Brain pericyte (primary cell): ENCODE data around the gene FBXW7.
"Not testable (repeated sequence)": the region's sequence is repeated elsewhere in the genome, so short reads cannot be mapped to it uniquely, and the experiment has no call there.

ENCODE experiments used
- DNase-seq: peaks from one replicate; pipeline ENCODE4 v3.0.0-alpha.2; 2012; ENCODE audit warnings: low read depth, low spot score

FBXW7 gene

DNA sequence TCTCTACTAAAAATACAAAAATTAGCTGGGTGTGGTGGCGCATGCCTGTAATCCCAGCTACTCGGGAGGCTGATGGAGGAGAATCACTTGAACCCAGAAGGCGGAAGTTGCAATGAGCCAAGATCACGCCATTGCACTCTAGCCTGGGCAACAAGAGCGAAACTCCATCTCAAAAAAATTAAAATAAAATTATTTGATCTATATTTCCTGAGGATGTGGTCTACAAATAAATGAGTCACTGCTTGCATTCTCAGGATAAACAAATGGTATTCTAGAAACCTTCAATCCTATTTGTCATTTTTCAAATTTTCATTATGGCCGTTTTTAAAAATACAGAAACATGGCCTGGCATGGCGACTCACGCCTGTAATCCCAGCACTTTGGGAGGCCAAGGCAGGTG, 8.6 kb upstream of the FBXW7 start:
- DNase-seq: not testable (repeated sequence)

DNA sequence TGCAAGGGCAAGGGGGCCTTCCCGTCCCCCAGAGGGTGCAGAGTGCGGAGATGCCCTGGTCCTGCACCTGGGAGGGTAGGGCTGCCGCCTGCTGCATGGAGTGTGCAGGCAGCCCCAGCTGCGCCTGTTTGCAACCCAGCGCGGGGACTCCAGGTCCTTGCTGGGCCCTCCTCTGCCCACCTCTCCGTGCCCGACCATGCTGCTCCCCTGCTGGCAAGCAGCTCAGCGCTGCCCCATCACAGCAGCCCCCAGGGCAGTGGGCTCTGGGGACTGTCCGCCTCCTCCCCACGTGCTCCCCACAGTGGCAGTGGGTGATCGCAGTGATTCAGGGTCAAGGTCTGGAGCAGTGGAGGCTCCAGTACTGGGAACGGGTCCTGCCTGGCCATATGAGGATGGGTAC, 5.0 kb upstream of the FBXW7 start:
- DNase-seq: no peak

DNA sequence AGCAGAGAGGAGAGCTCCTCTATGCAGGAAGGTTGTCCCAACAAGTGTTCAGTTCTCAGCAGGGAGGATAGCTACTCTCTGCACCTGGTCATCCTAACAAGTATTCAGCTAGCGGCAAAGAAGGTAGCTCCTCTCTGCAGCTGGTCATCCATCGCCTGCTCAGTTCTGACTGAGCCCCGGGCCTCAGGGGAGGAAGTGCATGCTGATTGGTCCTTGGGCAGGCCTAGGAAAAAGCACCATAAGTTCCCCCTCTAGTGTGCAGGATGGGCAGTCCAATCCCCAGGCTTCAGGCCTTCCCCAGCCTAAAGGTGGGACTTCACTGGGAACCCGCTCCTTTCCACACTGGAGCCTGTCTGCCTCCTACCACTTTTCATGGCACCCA, 4.4 kb upstream of the FBXW7 start:
- no peak for DNase-seq

DNA sequence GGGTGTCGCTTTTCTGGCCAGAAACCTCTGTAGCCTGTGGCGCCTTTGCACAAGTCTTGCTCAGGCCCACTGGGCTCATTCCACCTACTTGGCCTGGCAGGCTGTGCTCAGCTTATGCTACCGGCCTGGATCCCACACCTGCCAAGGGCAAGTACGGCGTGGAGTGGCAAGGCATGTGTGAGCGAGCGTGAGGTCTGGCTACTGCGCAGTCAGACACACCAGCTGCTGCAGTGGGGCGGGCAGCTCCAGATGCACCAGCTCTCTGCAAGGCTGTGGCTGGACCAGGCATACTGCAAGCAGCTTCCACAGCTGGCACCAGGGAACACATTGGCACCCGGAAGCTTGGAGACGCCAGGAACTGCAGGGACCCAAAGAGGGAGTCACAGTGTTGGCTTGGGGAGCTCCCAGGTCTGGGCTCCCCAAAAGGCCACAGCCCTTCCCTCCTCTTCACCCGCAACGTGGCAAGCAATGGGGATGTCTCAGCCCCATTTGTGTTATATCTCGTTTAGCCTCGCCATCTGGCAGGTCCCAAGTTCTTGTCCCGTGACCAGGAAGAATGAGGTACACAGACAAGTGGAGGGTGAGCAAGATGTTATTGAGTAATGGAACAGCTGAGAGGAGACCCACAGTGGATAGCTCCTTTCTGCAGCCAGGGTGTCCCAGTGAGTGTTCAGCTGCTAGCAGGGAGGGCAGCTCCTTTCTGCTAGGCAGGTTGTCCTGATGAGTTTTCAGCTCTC, 3.8 kb upstream of the FBXW7 start:
- DNase-seq: no peak

DNA sequence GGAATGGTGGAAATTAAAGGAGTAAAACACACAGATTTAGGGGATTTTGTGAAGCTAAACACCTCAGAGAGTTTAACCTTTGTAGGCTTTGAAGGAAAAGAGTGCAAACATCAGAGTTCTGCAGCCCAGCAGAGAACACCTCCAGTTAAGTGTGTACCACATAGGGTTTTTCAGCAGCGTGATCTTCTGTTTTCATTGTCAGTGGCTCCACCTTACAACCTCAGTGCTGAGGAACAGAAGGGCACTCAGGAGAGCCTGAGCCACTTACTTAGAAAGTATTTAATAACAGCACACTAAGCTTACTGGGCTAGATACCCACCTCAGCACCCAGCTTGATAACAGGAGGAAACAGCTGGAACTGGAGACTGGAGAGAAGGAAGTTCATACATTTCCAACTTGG, 2.0 kb upstream of the FBXW7 start:
- DNase-seq: no peak

DNA sequence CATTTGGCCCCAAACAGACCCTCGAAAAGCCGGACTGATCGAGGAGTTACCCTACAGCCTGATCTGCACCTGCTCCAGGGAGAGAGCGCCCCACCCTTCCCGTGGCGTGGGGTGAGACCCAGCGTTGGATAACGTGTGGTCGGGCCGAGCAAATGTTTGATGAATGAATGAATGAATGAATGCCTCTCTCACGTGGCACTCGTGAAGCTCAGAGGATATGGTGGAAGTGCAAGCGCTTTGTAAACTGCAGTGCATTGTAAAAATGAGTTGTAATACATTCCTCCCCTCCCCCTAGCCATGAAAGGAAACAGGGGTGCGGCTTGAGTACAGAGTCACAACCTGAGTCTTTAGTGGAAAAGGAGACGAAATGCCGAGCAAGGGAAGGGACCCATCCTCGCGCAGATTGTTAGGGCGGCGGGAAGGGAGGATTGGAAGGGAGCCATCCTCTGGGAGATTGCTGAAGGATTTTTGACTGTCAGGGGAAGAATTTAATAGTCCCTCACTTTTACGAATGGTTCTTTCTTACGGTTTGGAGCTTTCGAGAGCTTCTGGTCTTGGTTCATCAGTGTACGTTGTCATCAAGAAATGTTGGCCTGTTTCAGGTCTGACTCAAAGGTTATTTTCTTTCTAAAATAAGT, 772 bp upstream of the FBXW7 start:
- no peak for DNase-seq

DNA sequence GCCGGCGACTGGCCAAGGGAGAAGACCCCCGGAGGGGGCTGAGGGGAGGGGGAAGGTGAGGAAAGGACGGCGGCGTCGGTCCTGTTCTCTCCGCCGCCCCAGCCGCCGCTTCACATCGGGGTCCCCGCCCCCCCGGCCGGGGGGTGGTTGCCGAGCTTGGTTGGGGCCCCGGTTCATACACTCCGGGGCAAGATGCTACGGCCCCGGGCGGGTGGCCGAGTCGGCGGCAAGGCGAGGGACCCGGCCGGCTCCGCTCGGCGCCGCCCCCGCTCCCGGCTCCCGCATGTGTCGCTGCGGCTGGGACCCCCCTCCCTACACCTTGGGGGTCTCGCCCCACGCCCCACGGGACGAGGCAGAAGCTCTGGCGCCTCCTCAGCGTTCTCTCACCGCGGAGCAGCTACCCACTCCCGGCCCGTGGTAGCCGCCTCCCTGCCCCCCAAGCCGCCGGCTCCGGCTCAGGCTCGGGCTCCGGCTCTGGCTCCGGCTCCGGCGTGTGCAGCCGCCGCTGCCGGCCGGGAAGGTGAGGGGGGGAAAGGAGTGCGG, 461 bp downstream of the FBXW7 start:
- no peak for DNase-seq

DNA sequence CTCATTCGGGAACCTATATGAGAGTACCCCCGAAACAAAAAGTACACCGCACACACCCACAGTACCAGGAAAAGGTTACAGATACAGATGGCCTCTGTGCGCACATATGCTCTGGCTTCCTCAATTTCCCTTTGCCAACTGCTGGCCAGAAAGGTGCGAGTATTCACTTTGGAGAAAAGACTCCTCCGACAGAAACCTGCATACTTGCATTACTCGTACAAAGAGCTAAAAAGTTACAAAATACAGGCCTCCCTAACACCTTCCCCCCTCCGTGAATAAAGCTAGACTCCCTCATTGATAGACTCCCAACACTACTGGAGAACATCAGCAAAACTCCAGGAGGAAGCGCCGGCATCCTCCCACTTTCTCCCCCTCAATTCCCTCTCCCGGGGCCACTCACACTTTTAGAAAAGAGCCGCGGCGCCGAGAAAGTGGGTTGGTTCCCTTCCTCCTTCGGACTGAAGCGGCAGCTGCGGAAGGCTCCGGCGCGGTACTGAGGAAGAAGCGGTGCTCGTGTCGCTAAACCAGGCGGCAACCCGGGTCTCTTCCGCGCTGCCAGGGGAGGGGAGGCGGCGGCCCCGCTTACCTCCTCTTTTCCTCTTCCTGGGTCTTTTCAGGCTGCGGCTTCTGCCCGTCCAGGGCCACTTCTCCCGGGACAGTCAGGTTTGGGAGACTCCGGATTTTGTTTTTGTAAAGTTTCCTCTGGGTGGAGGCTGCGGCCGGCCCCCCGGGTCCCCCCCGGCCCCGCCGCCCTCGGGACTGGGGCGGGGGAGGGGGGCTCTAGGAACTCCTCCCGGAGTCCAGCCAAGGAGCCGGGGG, 1.1 kb downstream of the FBXW7 start:
- no peak for DNase-seq

DNA sequence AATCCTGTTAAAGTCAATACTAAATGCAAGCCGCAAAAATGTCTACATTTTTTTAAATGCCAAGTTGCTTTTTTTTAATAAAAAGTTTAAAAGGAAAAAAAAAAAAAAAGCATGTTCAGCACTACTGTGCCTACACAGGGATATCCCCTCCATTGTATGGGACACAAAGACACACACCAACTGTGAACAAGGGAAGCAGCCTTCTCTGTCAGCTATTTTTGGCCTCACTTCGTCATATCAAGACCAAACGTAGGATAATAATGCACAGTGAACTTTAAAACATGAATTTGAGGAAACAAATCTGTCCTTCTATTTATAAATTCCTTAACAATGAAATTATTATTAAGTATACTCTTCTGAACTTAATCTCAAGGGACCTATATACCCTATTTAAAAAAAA, 4.4 kb downstream of the FBXW7 start:
- no peak for DNase-seq

DNA sequence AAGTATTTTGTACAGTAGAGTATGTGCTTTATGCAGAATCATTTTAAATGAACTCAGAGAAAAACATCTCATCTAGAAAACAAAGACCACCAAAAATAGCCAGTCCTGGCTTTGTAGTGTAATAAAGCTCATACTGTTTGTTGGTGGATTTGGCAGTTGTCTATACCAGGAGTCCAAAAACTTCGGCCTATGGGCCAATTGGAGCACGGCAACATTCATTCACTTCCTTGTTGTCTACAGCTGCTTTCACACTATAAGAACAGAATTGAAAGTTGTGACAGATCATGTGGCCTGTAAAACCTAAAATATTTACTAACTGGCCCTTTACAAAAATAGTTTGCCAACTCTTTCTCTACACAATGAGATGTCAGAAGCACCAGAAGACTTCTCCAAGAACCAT, 5.3 kb downstream of the FBXW7 start:
- no peak for DNase-seq

DNA sequence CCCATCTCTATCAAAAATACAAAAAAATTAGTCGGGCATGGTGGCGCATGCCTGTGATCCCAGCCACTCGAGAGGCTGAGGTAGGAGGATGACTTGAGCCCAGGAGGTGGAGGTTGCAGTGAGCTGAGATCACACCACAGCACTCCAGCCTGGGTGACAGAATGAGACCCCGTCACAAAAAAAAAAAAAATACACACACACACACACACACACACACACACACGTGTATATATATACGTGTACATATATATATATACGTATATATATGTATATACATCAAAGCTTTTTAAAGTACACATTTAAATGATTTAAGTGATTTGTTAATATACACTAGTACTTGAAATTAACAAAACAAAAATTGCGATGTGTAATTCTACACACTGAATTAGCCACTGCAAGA, 6.0 kb downstream of the FBXW7 start:
- no peak for DNase-seq

DNA sequence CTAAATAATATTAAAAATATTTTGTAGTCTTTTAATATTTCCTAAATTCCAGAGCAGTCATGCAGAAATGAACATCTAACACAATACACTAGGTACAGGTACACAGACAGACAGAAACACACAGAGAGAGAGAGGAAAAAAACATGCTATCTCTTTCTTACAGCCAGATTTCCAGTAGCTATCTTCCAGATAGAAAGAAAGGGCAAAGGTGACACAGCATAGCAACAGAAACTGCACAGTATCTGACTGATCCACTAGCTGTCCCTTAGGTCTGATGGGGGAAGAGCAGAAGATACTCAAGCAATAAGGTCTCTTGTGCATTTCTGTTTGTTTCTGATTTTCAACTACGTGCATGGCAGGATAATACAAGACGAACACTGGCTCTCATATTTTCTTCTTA, 7.8 kb downstream of the FBXW7 start:
- DNase-seq: no peak

DNA sequence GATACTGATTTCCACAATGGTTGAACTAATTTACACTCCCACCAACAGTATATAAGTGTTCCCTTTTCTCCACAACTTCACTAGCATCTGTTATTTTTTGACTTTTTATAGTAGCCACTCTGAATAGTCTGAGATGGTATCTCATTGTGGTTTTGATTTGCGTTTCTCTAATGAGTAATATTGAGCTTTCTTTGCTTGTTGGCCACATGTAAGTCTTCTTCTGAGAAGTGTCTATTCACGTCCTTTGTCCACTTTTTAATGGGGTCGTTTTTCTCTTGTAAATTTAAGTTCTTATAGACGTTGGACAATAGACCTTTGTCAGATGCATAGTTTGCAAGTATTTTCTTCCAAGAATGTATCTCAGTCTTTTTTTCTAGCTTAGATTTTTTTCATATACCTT, 10.0 kb downstream of the FBXW7 start:
- DNase-seq: no peak

DNA sequence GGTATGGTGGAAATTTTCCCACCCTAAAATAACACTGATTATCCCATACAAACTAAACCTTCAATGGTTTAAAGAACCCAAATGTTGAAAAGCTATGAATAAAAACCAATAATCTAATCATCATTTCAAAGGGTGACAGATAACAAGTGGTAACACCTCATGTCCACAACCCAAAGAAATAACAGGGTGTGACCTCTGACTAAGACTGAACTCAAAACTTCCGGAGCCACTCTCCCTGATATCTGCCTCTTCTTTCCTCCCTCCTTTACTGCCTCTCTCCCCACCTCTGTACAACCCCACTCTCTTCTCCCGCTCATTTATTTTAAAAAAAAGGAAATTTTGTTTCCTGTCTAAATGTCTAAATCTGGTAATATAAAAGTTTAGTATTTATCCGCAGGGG, 11.5 kb downstream of the FBXW7 start:
- no peak for DNase-seq

DNA sequence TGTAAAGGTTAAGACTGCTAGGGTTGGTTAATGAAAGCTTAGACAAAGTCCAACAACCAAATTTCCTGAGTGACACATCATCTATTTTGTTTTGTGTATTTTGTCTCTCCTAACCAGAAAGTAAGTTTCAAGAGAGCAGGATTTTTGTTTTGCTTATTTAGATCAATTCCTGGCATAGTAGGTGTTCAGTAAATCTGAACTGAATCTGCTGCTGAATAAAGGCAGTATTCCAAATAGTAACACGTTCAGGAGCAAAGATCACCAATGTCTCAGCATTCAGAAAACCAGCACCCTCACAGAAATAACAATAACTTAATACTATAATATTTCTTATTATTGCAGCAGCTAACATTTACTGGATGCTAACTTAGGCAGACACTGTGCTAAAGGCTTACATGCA, 12.2 kb downstream of the FBXW7 start:
- DNase-seq: no peak

DNA sequence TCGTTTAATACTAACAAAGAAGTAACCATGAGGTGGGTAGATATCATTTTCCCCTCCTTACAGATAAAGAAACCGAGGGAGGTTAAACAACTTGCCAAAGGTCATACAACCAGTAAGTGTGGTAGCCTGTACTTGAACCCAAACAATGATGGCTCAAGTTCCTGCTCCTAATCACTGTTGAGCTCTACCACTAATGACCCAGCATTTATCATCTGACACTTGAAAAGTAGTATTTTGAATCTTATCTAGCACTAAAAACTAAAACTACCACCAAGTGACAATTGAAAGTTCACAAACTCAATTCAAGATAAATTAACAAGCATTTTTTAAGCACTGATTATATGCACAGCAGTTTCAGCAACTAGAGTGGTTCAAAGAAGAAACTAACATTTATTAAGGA, 13.1 kb downstream of the FBXW7 start:
- DNase-seq: no peak

DNA sequence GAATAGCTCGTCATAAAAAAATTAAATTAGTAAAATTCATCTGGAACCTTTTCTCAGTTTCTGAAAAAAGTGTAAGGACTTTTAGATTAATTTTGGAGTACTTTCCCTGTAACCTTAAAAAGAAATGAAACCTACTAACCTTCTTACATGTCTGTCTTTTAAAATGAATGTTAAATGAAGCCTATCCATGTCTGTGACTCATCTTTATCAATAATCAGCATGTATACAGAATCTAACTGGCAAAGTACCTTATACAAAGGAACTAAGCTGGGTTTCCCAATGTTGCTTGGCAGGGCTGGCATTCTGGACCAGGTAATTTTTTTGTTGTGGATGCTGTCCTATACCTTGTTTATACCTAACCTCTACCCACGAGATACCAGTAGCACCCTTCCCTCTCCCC, 13.6 kb downstream of the FBXW7 start:
- DNase-seq: no peak

DNA sequence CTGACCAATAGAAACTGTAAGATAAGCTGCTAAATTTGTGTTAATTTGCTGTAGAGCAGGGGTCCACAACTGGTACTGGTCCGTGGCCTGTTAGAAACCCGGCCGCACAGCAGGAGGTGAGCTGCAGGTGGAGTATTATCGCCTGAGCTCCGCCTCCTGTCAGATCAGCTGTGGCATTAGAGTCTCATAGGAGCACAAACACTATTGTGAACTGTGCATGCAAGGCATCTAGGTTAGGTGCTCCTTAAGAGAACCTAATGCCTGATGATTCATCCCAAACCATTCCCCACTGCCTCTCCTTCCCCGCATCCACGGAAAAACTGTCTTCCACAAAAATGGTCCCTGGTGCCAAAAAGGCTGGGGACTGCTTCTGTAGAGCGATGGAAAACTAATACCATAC, 19.7 kb downstream of the FBXW7 start:
- no peak for DNase-seq

DNA sequence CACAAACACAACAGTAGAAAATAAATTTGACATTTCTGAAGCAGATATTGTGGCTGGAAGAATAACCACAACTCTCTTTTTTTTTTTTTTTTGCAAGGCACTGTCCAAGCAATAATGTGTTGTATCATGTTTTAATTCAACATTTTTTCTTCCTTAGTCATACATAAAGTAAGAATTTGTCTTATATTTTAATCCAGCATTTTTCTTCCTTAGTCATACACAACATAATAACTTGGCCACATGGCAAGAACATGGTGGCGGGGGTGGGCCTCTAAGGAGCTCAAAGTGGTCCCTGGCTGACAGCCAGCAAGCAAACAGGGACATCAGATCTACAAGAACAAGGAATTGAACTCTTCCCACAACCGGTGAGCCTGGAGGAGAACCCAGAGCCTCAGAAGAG, 20.2 kb downstream of the FBXW7 start:
- no peak for DNase-seq

DNA sequence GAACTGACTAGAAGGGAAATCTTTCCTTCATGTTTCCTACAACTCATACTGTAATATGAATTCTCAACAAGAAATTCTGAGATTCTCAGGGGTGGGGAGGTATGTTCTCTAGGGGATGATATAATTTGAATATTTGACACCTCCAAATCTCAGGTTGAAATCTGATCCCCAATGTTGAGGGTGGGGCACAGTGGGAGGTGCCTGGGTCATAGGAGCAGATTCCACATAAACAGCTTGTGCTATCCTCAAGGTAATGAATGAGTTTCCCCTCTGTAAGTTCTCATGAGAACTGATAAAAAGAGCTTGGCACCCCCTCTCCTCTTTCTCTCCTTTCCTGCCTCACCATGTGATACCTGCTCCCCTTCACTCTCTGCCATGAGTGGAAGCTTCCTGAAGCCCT, 21.5 kb downstream of the FBXW7 start:
- no peak for DNase-seq

DNA sequence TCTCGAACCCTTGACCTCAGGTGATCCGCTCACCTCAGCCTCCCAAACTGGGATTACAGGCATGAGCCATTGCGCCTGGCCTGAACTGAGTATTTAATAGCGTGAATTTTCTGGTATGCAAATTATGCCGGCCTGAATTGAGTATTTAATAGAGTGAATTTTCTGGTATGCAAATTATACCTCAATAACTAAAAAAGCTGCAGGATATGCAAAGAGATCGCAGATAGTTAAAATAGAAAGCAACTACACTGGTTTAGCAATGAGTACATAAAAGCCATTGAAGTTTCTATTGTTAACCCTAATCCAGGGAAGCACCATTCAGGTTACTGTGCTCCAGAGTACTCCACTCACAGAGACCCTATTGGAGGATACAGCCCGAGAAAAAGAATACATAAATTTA, 22.8 kb downstream of the FBXW7 start:
- no peak for DNase-seq

DNA sequence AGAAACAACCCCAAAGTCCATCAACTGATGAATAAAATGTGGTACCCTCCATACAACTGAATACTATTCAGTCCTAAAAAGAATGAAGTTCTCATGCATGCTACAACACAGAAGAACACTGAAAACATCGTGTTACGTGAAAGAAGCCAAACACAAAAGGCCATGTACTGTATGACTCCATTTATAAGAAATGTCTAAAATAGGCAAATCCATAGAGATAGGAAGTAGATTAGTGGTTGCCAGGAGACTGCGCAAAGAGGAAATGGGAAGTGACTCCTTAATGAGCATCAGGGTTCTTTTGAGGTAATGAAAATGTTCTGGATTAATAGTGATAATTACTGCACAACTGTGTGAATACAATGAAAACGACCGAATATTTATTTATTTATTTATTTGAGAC, 23.4 kb downstream of the FBXW7 start:
- DNase-seq: no peak
